Gastroesophageal sphincter (tissue), 4 donors: ENCODE results near the gene OCA2. TPM values are rescaled to one million over a fixed set of nuclear protein-coding genes. Genes with fewer than 3 reads are reported as not detected.

ENCODE experiments used
- ATAC-seq: fragments of 150-250 bp; one replicate; pipeline ENCODE4 v1.9.1; 2016; ENCODE audit warnings: mild to moderate bottlenecking, moderate library complexity
- H3K27ac ChIP-seq, 4 donors: fragments of 200-600 bp; sonication (generic) in 3 of 4; 1 replicate in 3 of 4; 2 replicates in 1 of 4; pipeline ENCODE4 v1.5.1; 2016 to 2019
- H3K27me3 ChIP-seq: fragments of 200-600 bp; sonication (generic); one replicate; pipeline ENCODE4 v1.5.1; 2019
- H3K36me3 ChIP-seq, 2 donors: fragments of 200-600 bp; sonication (generic); one replicate each; pipeline ENCODE4 v1.5.1; 2019; ENCODE audit warnings: control low read depth in 1 of 2
- H3K4me1 ChIP-seq, 3 donors: fragments of 200-600 bp; sonication (generic); 1 replicate in 2 of 3; 2 replicates in 1 of 3; pipeline ENCODE4 v1.5.1; 2016 to 2019; ENCODE audit warnings: control low read depth in 2 of 3
- H3K4me3 ChIP-seq, 2 donors: fragments of 200-600 bp; sonication (generic); one replicate each; pipeline ENCODE4 v1.5.1; 2019; ENCODE audit warnings: mild to moderate bottlenecking in 1 of 2, moderate library complexity in 1 of 2
- H3K9me3 ChIP-seq, 3 donors: fragments of 200-600 bp; sonication (generic); one replicate each; pipeline ENCODE4 v1.5.1; 2017 to 2019; ENCODE audit warnings: control low read depth in 2 of 3
- CTCF ChIP-seq, 4 experiments: fragments of 200-600 bp in 2 of 4; fragments of 450-650 bp in 2 of 4; sonication (generic) in 1 of 4; IDR thresholded peaks; one replicate each; pipeline ENCODE4 v1.5.1; 2017 to 2019; ENCODE audit warnings: antibody characterized with exemption in 4 of 4, mild to moderate bottlenecking in 2 of 4, moderate library complexity in 2 of 4
- EP300 ChIP-seq: sonication (generic); formaldehyde crosslinking; IDR thresholded peaks from one replicate; pipeline ENCODE4 v1.6.1; 2017; ENCODE audit warnings: antibody characterized with exemption, mild to moderate bottlenecking
- POLR2A ChIP-seq, 2 donors: fragments of 450-650 bp; IDR thresholded peaks; one replicate each; pipeline ENCODE4 v1.6.1; 2017; ENCODE audit warnings: antibody characterized with exemption in 2 of 2, mild to moderate bottlenecking in 2 of 2, moderate library complexity in 1 of 2
- POLR2AphosphoS5 ChIP-seq: sonication (generic); formaldehyde crosslinking; IDR thresholded peaks from one replicate; pipeline ENCODE4 v1.6.1; 2017; ENCODE audit warnings: antibody characterized with exemption
- WGBS, 2 donors: methylation state at CpG; one replicate each; pipeline ENCODE4 v1.1.5; 2018; ENCODE audit warnings: low coverage in 1 of 2; 5-methylcytosine and 5-hydroxymethylcytosine counted together
- total RNA-seq, 4 donors: library from RNA; depleted of rRNA; stranded (reverse); fragments of >200 nt; gene quantifications; one replicate each; pipeline ENCODE4 v1.1.0, GENCODE V29; 2016

Gene OCA2
- total RNA-seq, 4 donors from 2014 or later: 0.40 to 2.0 (median 1.1) TPM; not detected in 1

GRCh38 chr15:27774638-27775037, 324.5 kb downstream of the OCA2 start:
- Histone ChIP-seq H3K36me3 (no peaks in the 10 kb centered on the region), H3K4me3 (no peak overlapping the region), H3K9me3 (peaks cover 0 to 8% (median 0%) of the 10 kb centered on the region in 3 donors), H3K27me3 (no peaks in the 10 kb centered on the region), H3K27ac (no peak overlapping the region), H3K4me1 (no peaks in the 10 kb centered on the region)
- WGBS, 2 donors: 93 to 98% methylated on average over 6 to 9 of the region's 9 CpGs
- ATAC-seq: no peak
- TF ChIP-seq POLR2A (IDR thresholded peaks at IDR 0.05) (no peak), EP300 (no peak), CTCF (IDR thresholded peaks at IDR 0.05) (no peak), POLR2AphosphoS5 (no peak)

GRCh38 chr15:27774191-27774590, 324.9 kb downstream of the OCA2 start:
- H3K36me3 ChIP-seq: no peaks in the 10 kb centered on the region
- H3K4me1 ChIP-seq: no peaks in the 10 kb centered on the region
- H3K4me3 ChIP-seq: no peak overlapping the region
- 80 to 82% methylated on average over 1 to 2 of the region's 6 CpGs for WGBS, 2 donors
- TF ChIP-seq POLR2AphosphoS5 (no peak), POLR2A (IDR thresholded peaks at IDR 0.05) (no peak), CTCF (IDR thresholded peaks at IDR 0.05) (no peak), EP300 (no peak)
- peaks cover 0 to 8% (median 0%) of the 10 kb centered on the region in 3 donors for H3K9me3 ChIP-seq
- no peaks in the 10 kb centered on the region for H3K27me3 ChIP-seq
- ATAC-seq: no peak
- no peak overlapping the region for H3K27ac ChIP-seq

- no peaks in the 10 kb centered on the region for H3K4me1 ChIP-seq
- TF ChIP-seq CTCF (IDR thresholded peaks at IDR 0.05): no peak
- no peak for TF ChIP-seq POLR2A (IDR thresholded peaks at IDR 0.05)
- TF ChIP-seq EP300: no peak
- no peak for TF ChIP-seq POLR2AphosphoS5
- H3K9me3 ChIP-seq: peaks cover 0 to 16% (median 0%) of the 10 kb centered on the region in 3 donors
- no peaks in the 10 kb centered on the region for H3K36me3 ChIP-seq
- no peak for ATAC-seq
- 88 to 100% methylated on average over 2 to 7 of the region's 7 CpGs for WGBS, 2 donors
- no peaks in the 10 kb centered on the region for H3K27me3 ChIP-seq
- no peak overlapping the region for H3K4me3 ChIP-seq
- no peak overlapping the region for H3K27ac ChIP-seq
Observed at GRCh38 chr15:27771892-27772291, 327.2 kb downstream of the OCA2 start.

- TF ChIP-seq EP300 (no peak), POLR2AphosphoS5 (no peak), POLR2A (IDR thresholded peaks at IDR 0.05) (no peak), CTCF (IDR thresholded peaks at IDR 0.05) (no peak)
- H3K4me1 ChIP-seq: no peaks in the 10 kb centered on the region
- no peak overlapping the region for H3K4me3 ChIP-seq
- H3K27ac ChIP-seq: no peak overlapping the region
- no peaks in the 10 kb centered on the region for H3K27me3 ChIP-seq
- H3K36me3 ChIP-seq: no peaks in the 10 kb centered on the region
- WGBS, 2 donors: 80 to 91% methylated on average over 3 to 8 of the region's 26 CpGs
- H3K9me3 ChIP-seq: peaks cover 0 to 22% (median 0%) of the 10 kb centered on the region in 3 donors
- no peak for ATAC-seq
Observed at GRCh38 chr15:27770769-27771554, 328.2 kb downstream of the OCA2 start.

GRCh38 chr15:27770086-27770607, 329.0 kb downstream of the OCA2 start:
- H3K27ac ChIP-seq: no peak overlapping the region
- no peaks in the 10 kb centered on the region for H3K4me1 ChIP-seq
- TF ChIP-seq POLR2AphosphoS5 (no peak), EP300 (no peak), POLR2A (IDR thresholded peaks at IDR 0.05) (no peak), CTCF (IDR thresholded peaks at IDR 0.05) (no peak)
- peaks cover 0 to 22% (median 0%) of the 10 kb centered on the region in 3 donors for H3K9me3 ChIP-seq
- no peaks in the 10 kb centered on the region for H3K36me3 ChIP-seq
- 86% methylated on average over 15 of the region's 48 CpGs; no CpG with 5 or more reads in 1 of the 2 donors for WGBS, 2 donors
- H3K27me3 ChIP-seq: no peaks in the 10 kb centered on the region
- no peak overlapping the region for H3K4me3 ChIP-seq
- no peak for ATAC-seq
